Mucosa of rectum (tissue), 2 donors: ENCODE measurements around the gene HS3ST5.

Experiments used
- H3K27ac ChIP-seq, 2 donors: one replicate each; pipeline ENCODE4 v1.7.0; 2013; ENCODE audit warnings: inconsistent platforms in 2 of 2, low read depth in 2 of 2, low read length in 2 of 2
- H3K27me3 ChIP-seq, 2 donors: one replicate each; pipeline ENCODE4 v1.7.0; 2013; ENCODE audit warnings: low read length in 2 of 2; ENCODE audit not compliant: control insufficient read depth in 2 of 2, insufficient read depth in 2 of 2
- H3K36me3 ChIP-seq, 2 donors: one replicate each; pipeline ENCODE4 v1.7.0; 2013; ENCODE audit warnings: low read length in 2 of 2; ENCODE audit not compliant: control insufficient read depth in 2 of 2, insufficient read depth in 2 of 2
- H3K4me1 ChIP-seq, 2 donors: one replicate each; pipeline ENCODE4 v1.7.0; 2013; ENCODE audit warnings: low read length in 2 of 2, mild to moderate bottlenecking in 1 of 2; ENCODE audit not compliant: control insufficient read depth in 2 of 2, insufficient read depth in 2 of 2
- H3K4me3 ChIP-seq, 2 donors: one replicate each; pipeline ENCODE4 v1.7.0; 2013; ENCODE audit warnings: low read length in 2 of 2
- H3K9ac ChIP-seq, 2 donors: one replicate each; pipeline ENCODE4 v1.7.0; 2013; ENCODE audit warnings: low read length in 2 of 2, low read depth in 1 of 2, mild to moderate bottlenecking in 1 of 2
- H3K9me3 ChIP-seq, 2 donors: one replicate each; pipeline ENCODE4 v1.7.0; 2013; ENCODE audit warnings: low read length in 2 of 2; ENCODE audit not compliant: control insufficient read depth in 2 of 2
- donor health status: healthy.
- donor health status: Normal muscosa, but diverticular disease.

Gene HS3ST5

DNA sequence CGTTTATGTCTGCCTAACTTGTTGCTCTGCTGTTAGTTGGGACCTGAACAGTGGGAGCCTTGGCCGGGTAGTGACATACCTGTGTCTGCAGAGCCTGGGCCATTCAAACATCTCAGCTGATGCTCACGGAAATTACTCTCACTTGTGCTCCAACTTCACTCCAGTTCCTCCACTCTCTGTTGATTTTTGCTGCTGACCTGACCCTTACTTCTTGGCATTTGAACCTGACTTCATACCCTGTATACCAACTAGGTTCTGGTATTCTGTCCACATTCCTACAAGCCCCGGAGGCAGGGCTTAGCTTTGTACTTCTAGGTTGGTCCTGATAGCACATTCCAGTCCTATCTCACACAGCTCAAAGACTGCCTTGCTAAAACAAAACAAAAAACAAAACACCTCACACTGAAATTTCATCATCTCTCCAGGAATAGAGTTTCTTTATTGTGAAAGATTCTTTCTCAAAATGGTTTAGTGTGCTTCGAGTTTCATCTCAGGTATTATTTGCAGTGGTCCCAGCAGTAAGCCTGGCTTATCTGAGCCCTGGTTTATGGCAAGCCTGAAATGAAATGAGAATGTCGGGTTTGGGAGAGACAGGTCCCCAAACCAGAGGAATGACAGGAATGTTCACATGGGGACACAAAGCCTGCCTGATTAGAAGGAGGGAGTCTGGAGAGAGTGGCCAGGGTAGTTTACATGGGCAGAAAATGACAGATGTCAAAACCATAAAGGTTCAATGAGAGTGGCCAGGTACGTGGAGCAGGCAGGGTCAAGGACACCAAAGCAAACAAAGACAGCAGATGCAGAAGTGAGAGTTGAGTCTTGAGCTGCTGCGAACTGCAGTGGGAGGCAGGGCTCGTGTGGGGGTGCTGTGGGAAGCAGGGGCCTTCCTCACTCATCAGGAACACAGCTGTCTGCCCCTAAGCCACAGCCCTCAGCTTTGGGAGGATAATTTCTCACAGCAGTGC lies 197.7 kb downstream of the HS3ST5 start:
- Histone ChIP-seq H3K27me3 (no peaks in the 10 kb centered on the region), H3K4me1 (no peaks in the 10 kb centered on the region), H3K9me3 (no peaks in the 10 kb centered on the region), H3K9ac (no peak overlapping the region), H3K27ac (no peak overlapping the region), H3K36me3 (no peaks in the 10 kb centered on the region), H3K4me3 (no peak overlapping the region)

DNA sequence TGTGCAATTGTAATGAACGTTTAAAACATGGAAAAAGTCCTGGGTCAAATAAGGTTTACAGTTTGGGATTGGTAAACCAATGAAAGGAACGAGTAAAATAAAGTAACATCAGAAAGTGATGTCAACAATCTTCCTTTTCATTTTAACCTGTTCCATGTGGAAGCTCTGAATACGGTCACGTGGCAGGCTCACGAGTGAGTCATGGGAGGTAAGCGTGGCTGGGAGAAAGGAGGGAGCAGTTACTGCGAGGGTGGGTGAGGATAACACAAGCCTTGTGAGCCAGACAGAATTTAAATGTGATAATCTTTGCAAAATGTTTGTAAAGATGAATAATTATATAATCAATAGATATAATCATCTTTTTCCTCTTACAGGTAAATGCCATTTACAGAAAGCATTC lies 200.6 kb downstream of the HS3ST5 start:
- H3K4me1 ChIP-seq: no peaks in the 10 kb centered on the region
- H3K9ac ChIP-seq: no peak overlapping the region
- H3K36me3 ChIP-seq: no peaks in the 10 kb centered on the region
- H3K4me3 ChIP-seq: no peak overlapping the region
- H3K9me3 ChIP-seq: no peaks in the 10 kb centered on the region
- H3K27me3 ChIP-seq: no peaks in the 10 kb centered on the region
- no peak overlapping the region for H3K27ac ChIP-seq

DNA sequence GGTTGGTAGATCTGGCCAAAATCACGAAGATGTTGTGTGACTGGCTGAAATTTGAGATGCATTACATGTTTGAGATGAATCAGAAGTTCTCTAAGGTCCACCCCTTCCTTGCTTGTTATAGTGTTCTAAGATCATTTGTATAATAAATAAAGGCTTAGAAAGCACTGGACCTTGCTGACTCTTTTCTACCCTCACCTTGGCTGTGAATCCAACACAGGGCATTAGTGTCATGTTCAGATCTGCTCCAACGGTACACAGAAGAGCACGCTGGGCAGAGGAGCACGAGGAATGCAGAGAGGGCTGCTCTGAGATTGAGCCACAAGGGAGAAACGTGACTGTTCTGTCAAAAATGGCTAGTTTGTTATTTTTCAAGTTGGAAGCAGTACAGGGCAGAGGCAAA lies 202.4 kb downstream of the HS3ST5 start:
- H3K4me3 ChIP-seq: no peak overlapping the region
- no peaks in the 10 kb centered on the region for H3K4me1 ChIP-seq
- H3K9ac ChIP-seq: no peak overlapping the region
- H3K27me3 ChIP-seq: no peaks in the 10 kb centered on the region
- no peak overlapping the region for H3K27ac ChIP-seq
- no peaks in the 10 kb centered on the region for H3K9me3 ChIP-seq
- H3K36me3 ChIP-seq: no peaks in the 10 kb centered on the region

DNA sequence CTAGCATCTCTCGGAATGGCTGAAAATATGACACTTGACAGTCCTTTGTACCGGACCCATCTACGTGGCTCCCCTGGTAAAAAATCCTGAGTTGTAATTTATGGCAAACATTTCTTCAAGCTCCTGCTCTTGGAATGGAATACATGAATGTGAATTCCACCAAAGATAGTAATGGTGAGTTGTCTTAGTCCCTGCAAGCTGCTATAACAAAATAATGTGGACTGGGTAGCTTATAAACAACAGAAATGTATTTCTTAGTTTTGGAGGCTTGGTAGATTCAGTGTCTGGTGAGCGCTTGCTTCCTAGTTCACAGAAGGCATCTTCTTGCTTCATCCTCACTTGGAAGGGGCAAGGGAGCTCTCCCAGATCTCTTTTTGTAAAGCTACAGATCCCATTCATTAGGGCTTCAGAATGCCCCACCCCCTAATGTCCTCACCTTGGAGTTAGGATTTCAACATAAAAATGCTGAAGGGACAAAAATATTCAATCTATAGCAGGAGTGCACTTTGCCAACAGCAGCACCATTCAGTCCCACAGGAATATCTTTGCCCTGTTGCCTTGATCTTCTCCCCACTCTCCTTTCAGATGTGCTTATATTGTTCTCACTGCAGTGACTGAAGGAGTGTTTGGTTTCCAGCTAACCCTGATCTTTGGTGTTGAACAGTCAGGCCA lies 204.1 kb downstream of the HS3ST5 start:
- H3K4me3 ChIP-seq: no peak overlapping the region
- no peak overlapping the region for H3K9ac ChIP-seq
- no peaks in the 10 kb centered on the region for H3K9me3 ChIP-seq
- H3K36me3 ChIP-seq: no peaks in the 10 kb centered on the region
- H3K4me1 ChIP-seq: no peaks in the 10 kb centered on the region
- no peaks in the 10 kb centered on the region for H3K27me3 ChIP-seq
- H3K27ac ChIP-seq: no peak overlapping the region

DNA sequence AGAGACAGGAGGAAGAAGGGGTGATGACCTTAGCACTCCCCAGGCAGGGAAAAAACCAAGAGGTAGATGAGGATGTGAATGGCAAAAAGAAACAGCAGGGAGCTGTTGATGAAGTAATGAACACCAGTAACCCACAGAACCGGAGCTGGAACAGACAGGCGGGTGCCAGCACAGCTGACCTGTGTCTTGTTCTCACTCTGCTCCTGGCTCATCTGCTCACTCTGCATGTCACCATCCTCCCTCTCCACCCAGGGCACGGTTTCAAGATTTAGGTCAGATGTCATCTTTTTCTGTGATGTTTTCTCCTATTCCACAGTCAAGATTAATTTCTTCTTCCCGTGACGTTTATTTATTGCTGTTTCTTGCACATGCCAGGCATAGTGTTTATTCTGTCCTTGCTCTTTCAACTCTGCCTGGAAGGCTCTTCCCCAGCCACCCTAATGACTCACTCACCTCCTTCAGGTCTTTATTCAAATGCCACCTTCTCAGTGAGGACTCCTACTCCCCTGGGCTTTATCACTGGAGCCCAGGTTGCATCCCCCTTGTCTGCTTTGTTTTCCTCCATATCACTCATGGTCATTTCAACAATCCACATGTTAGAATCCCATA lies 207.4 kb downstream of the HS3ST5 start:
- no peaks in the 10 kb centered on the region for H3K27me3 ChIP-seq
- no peak overlapping the region for H3K4me3 ChIP-seq
- H3K9me3 ChIP-seq: no peaks in the 10 kb centered on the region
- no peak overlapping the region for H3K9ac ChIP-seq
- H3K36me3 ChIP-seq: no peaks in the 10 kb centered on the region
- H3K27ac ChIP-seq: no peak overlapping the region
- H3K4me1 ChIP-seq: no peaks in the 10 kb centered on the region

DNA sequence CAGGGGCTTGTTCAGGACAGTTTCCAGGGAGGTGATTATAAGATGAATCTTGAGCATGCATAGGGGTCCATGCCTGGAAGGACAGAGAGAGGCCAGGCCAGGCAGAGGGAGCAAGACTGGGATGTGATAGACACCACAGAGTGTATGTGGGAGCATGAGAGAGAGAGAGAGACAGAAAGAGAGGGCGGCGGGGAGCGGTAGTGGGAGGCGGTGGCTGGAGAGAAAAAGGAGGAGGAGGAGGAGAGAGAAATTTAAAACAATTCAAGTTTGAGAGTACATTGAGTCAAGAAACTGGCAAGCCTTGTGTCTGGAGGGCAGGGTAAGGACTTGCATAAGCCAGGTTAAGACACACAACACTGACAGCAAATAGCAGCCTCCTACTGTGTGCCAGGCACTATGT lies 209.0 kb downstream of the HS3ST5 start:
- no peaks in the 10 kb centered on the region for H3K4me1 ChIP-seq
- no peaks in the 10 kb centered on the region for H3K9me3 ChIP-seq
- no peaks in the 10 kb centered on the region for H3K27me3 ChIP-seq
- no peak overlapping the region for H3K9ac ChIP-seq
- H3K4me3 ChIP-seq: no peak overlapping the region
- H3K27ac ChIP-seq: no peak overlapping the region
- H3K36me3 ChIP-seq: no peaks in the 10 kb centered on the region

DNA sequence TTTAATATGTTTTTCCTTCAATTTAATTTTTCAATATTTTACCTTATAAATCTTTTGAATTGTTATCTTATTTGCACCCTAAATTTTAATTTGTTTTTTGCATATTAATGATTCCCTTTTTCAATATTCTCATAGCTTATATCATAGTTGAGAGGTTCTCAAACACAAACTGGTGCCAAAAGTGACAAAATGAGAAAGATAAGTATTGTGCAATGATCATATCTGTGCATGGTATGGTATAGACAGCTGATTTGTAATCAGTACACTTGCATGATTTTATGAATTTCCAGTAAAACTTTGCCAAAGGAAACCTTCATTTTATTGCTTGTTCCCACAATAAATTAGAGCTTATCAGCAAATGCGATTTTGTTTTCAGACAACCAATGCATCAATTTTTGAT lies 210.9 kb downstream of the HS3ST5 start:
- no peaks in the 10 kb centered on the region for H3K9me3 ChIP-seq
- no peaks in the 10 kb centered on the region for H3K27me3 ChIP-seq
- H3K27ac ChIP-seq: no peak overlapping the region
- no peaks in the 10 kb centered on the region for H3K36me3 ChIP-seq
- H3K4me3 ChIP-seq: no peak overlapping the region
- no peaks in the 10 kb centered on the region for H3K4me1 ChIP-seq
- H3K9ac ChIP-seq: no peak overlapping the region

DNA sequence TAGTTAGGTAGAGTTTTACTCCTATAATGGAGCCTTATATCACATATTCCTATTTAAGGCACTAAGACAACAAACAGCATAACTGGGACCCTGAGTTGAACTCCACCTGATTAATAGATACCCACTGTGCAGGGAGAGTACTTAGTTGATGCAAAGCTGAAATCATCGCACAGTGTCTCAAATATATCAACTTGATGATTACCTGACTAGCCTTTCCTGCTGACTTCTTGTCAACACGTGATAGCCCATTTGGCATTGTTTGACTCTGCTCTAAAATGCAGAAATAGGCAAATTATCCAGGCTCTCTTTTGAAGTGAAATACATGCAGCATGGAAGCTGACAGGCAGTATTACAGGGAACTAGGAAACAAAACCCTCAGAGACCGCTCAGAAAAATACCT lies 217.2 kb downstream of the HS3ST5 start:
- no peak overlapping the region for H3K4me3 ChIP-seq
- H3K27me3 ChIP-seq: no peaks in the 10 kb centered on the region
- no peak overlapping the region for H3K9ac ChIP-seq
- no peak overlapping the region for H3K27ac ChIP-seq
- no peaks in the 10 kb centered on the region for H3K9me3 ChIP-seq
- H3K36me3 ChIP-seq: no peaks in the 10 kb centered on the region
- no peaks in the 10 kb centered on the region for H3K4me1 ChIP-seq

DNA sequence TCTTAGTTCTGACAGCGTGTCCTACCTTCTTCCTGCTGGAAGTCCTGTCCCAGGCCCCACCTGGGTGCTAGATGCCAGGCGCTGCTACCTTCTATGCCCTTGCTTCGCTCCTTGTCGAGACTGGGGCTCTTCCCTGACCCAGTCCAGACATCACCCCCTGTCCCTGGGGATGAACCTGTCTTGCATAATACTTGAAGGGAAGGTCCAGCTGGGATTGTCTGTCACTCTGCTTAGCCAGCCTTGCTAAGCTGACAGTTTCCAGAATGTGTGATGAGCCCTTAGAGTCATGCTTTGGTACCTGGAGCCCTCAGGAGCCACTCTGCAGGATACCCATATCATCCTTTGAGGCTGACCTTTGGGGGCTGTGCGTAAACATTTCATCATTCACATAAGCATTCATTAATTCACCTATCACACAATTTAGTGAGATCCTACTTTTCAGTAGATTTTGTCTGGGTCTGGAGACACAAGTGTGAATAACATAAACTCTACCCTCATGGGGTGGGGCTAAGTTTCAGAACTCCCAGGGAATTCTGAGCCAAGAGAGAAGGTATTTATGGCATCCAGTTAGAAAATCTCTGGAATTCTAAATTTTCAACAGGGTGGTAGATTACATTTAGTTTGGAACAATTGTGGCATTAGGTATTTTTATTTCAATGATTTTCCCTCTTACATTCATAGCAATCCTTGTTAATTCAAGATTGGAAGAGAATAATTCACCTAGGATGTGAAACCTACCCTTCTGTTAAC lies 220.7 kb downstream of the HS3ST5 start:
- H3K4me1 ChIP-seq: no peaks in the 10 kb centered on the region
- no peak overlapping the region for H3K9ac ChIP-seq
- no peaks in the 10 kb centered on the region for H3K36me3 ChIP-seq
- no peaks in the 10 kb centered on the region for H3K9me3 ChIP-seq
- no peak overlapping the region for H3K4me3 ChIP-seq
- H3K27me3 ChIP-seq: no peaks in the 10 kb centered on the region
- H3K27ac ChIP-seq: no peak overlapping the region
